HTERT RPE-1 (cell line): ENCODE data around the gene PMAIP1.
"Not testable (repeated sequence)": the region's sequence is repeated elsewhere in the genome, so short reads cannot be mapped to it uniquely, and the experiment has no call there.

Experiments used
- in situ Hi-C: fragments of 300-500 bp; cut with MboI; formaldehyde crosslinking; loops from 4 replicates; pipeline ENCODE4 v1.14.3; 2020; ENCODE audit warnings: low sequenced_read_pairs

Gene PMAIP1

GRCh38 chr18:59899298-59900221 is at the start of gene PMAIP1:
TSS of gene PMAIP1 (plus strand) at chr18:59899996. CDS start at chr18:59900178, 182 bp downstream.
- in situ Hi-C loops, result no loop called here

- in situ Hi-C loops, result no loop called here
Measured at GRCh38 chr18:59851784-59852399, 47.9 kb upstream of the PMAIP1 start.

- in situ Hi-C loops, result no loop called here
Measured at GRCh38 chr18:59852548-59852947, 47.2 kb upstream of the PMAIP1 start.

- in situ Hi-C loops, result no loop called here
Measured at GRCh38 chr18:59853380-59853779, 46.4 kb upstream of the PMAIP1 start.

- in situ Hi-C loops, result not testable (repeated sequence)
Measured at GRCh38 chr18:59853988-59854387, 45.8 kb upstream of the PMAIP1 start.

- in situ Hi-C loops, result no loop called here
Measured at GRCh38 chr18:59861009-59861408, 38.8 kb upstream of the PMAIP1 start.

- in situ Hi-C loops, result no loop called here
Measured at GRCh38 chr18:59861963-59862819, 37.6 kb upstream of the PMAIP1 start.

- in situ Hi-C loops, result no loop called here
Measured at GRCh38 chr18:59865241-59865986, 34.4 kb upstream of the PMAIP1 start.

- in situ Hi-C loops, result no loop called here
Measured at GRCh38 chr18:59866551-59867269, 33.1 kb upstream of the PMAIP1 start.

GRCh38 chr18:59867337-59868104 is 32.3 kb upstream of the PMAIP1 start:
- in situ Hi-C loops, result no loop called here

- in situ Hi-C loops, result no loop called here
Measured at GRCh38 chr18:59870623-59871130, 29.1 kb upstream of the PMAIP1 start.

- in situ Hi-C loops, result no loop called here
Measured at GRCh38 chr18:59871711-59872362, 28.0 kb upstream of the PMAIP1 start.

- in situ Hi-C loops, result no loop called here
Measured at GRCh38 chr18:59873641-59874040, 26.2 kb upstream of the PMAIP1 start.

- in situ Hi-C loops, result no loop called here
Measured at GRCh38 chr18:59874166-59874565, 25.6 kb upstream of the PMAIP1 start.

GRCh38 chr18:59876310-59876626 is 23.5 kb upstream of the PMAIP1 start:
- in situ Hi-C loops, result no loop called here

GRCh38 chr18:59877361-59877760 is 22.4 kb upstream of the PMAIP1 start:
- in situ Hi-C loops, result no loop called here

- in situ Hi-C loops, result no loop called here
Measured at GRCh38 chr18:59878644-59879043, 21.2 kb upstream of the PMAIP1 start.
